RWPE2 (cell line): ENCODE measurements around the gene CDKN2B-AS1.
A peak's percentile ranks its signal among the peaks of the same experiment; 100 is the strongest.

Experiments
- ATAC-seq: fragments of 200-7000 bp; cut with Tn5 transposase; 3 replicates; pipeline ENCODE4 v1.9.1; 2021; ENCODE audit warnings: low read depth
- DNase-seq: peaks from one replicate; pipeline ENCODE4 v3.0.0-alpha.2; 2020; ENCODE audit warnings: low spot score
- H3K27ac ChIP-seq: fragments of 450-650 bp; 2 replicates; pipeline ENCODE4 v1.5.1; 2017; ENCODE audit warnings: mild to moderate bottlenecking; ENCODE audit not compliant: poor library complexity, severe bottlenecking
- H3K27me3 ChIP-seq: fragments of 250-450 bp; sonication (Bioruptor Pico); 2 replicates; pipeline ENCODE4 v1.5.1; 2021; ENCODE audit warnings: mild to moderate bottlenecking, moderate library complexity; ENCODE audit not compliant: insufficient read depth, poor library complexity, severe bottlenecking
- H3K36me3 ChIP-seq: fragments of 250-450 bp; sonication (Bioruptor Pico); 2 replicates; pipeline ENCODE4 v1.5.1; 2020; ENCODE audit warnings: low read depth, mild to moderate bottlenecking, moderate library complexity
- H3K4me1 ChIP-seq: fragments of 250-450 bp; sonication (Bioruptor Pico); 2 replicates; pipeline ENCODE4 v1.5.1; 2021; ENCODE audit warnings: mild to moderate bottlenecking, moderate library complexity; ENCODE audit not compliant: insufficient read depth, poor library complexity, severe bottlenecking
- H3K4me3 ChIP-seq: fragments of 250-450 bp; sonication (Bioruptor Pico); 2 replicates; pipeline ENCODE4 v1.5.1; 2021; ENCODE audit warnings: mild to moderate bottlenecking, moderate library complexity; ENCODE audit not compliant: severe bottlenecking
- H3K9me3 ChIP-seq: fragments of 250-450 bp; sonication (Bioruptor Pico); 2 replicates; pipeline ENCODE4 v1.5.1; 2021; ENCODE audit warnings: mild to moderate bottlenecking, moderate library complexity; ENCODE audit not compliant: severe bottlenecking
- CTCF ChIP-seq: fragments of 450-650 bp; IDR thresholded peaks from one replicate; pipeline ENCODE4 v1.5.1; 2017; ENCODE audit warnings: mild to moderate bottlenecking, moderate library complexity; ENCODE audit not compliant: poor library complexity, severe bottlenecking

Gene CDKN2B-AS1

GRCh38 chr9:21968331-21969010 lies 26.1 kb upstream of the CDKN2B-AS1 start:
- no peak for TF ChIP-seq CTCF

GRCh38 chr9:21969011-21969940 lies 25.3 kb upstream of the CDKN2B-AS1 start:
- Histone ChIP-seq H3K4me1 (peaks cover 10% of the 10 kb centered on the region), H3K36me3 (peaks cover 63% of the 10 kb centered on the region), H3K27me3 (no peaks in the 10 kb centered on the region), H3K27ac (no peak overlapping the region), H3K4me3 (no peak overlapping the region), H3K9me3 (no peaks in the 10 kb centered on the region)
- DNase-seq, result no peak
- no peak for ATAC-seq
- no peak for TF ChIP-seq CTCF

More at GRCh38 chr9:21968331-21969010, 26.1 kb upstream of the CDKN2B-AS1 start:
- Histone ChIP-seq H3K9me3 (no peaks in the 10 kb centered on the region), H3K4me3 (no peak overlapping the region), H3K27ac (no peak overlapping the region), H3K27me3 (no peaks in the 10 kb centered on the region), H3K36me3 (peaks cover 63% of the 10 kb centered on the region), H3K4me1 (peaks cover 10% of the 10 kb centered on the region)
- DNase-seq, result no peak
- no peak for ATAC-seq

- Histone ChIP-seq H3K4me1 (peaks cover 10% of the 10 kb centered on the region), H3K36me3 (peaks cover 63% of the 10 kb centered on the region), H3K9me3 (no peaks in the 10 kb centered on the region), H3K4me3 (no peak overlapping the region), H3K27ac (no peak overlapping the region), H3K27me3 (no peaks in the 10 kb centered on the region)
- no peak for TF ChIP-seq CTCF
- no peak for ATAC-seq
- no peak for DNase-seq
Observed at GRCh38 chr9:21969951-21970799, 24.4 kb upstream of the CDKN2B-AS1 start.

- Histone ChIP-seq H3K36me3 (peaks cover 63% of the 10 kb centered on the region), H3K9me3 (no peaks in the 10 kb centered on the region), H3K27ac (peak overlapping the region; percentile 90), H3K4me1 (peaks cover 10% of the 10 kb centered on the region), H3K4me3 (no peak overlapping the region), H3K27me3 (no peaks in the 10 kb centered on the region)
- DNase-seq (no peak), ATAC-seq (no peak)
- TF ChIP-seq CTCF, result no peak
Observed at GRCh38 chr9:21970800-21971640, 23.6 kb upstream of the CDKN2B-AS1 start.
